Lower leg skin (tissue), 3 donors: ENCODE data around the gene CSN1S1.

Source experiments
- CTCF ChIP-seq, 3 donors: fragments of 450-650 bp; IDR thresholded peaks; one replicate each; pipeline ENCODE4 v1.5.1; 2016; ENCODE audit warnings: antibody characterized with exemption in 3 of 3, mild to moderate bottlenecking in 3 of 3, moderate library complexity in 2 of 3
- POLR2A ChIP-seq, 2 donors: fragments of 450-650 bp; IDR thresholded peaks; one replicate each; pipeline ENCODE4 v1.6.1; 2016 to 2017; ENCODE audit warnings: antibody characterized with exemption in 2 of 2, mild to moderate bottlenecking in 1 of 2, moderate library complexity in 1 of 2

- TF ChIP-seq CTCF (IDR thresholded peaks at IDR 0.05) (no peak), POLR2A (IDR thresholded peaks at IDR 0.05) (no peak)
Measured at GRCh38 chr4:69994782-69995181, 63.9 kb downstream of the CSN1S1 start.
